Testis (tissue), 3 donors: ENCODE measurements around the gene ARF3. TPM values are rescaled to one million over a fixed set of nuclear protein-coding genes. Genes with fewer than 3 reads are reported as not detected.
A peak's percentile ranks its signal among the peaks of the same experiment; 100 is the strongest.

Source experiments
- DNase-seq: peaks from one replicate; pipeline ENCODE4 v3.0.0-alpha.2; 2019
- H3K27ac ChIP-seq, 2 donors: fragments of 200-600 bp; sonication (generic); one replicate each; pipeline ENCODE4 v1.5.1; 2019
- H3K27me3 ChIP-seq: fragments of 200-600 bp; sonication (generic); one replicate; pipeline ENCODE4 v1.5.1; 2019
- H3K36me3 ChIP-seq: fragments of 200-600 bp; sonication (generic); one replicate; pipeline ENCODE4 v1.5.1; 2017; ENCODE audit warnings: low read depth; ENCODE audit errors: missing control alignments
- H3K4me1 ChIP-seq: fragments of 200-600 bp; sonication (generic); one replicate; pipeline ENCODE4 v1.5.1; 2019
- H3K4me3 ChIP-seq, 2 donors: fragments of 200-600 bp; sonication (generic); one replicate each; pipeline ENCODE4 v1.5.1; 2017 to 2019
- H3K9me3 ChIP-seq: fragments of 200-600 bp; sonication (generic); one replicate; pipeline ENCODE4 v1.5.1; 2017
- CTCF ChIP-seq, 3 experiments: fragments of 450-650 bp in 2 of 3; fragments of 200-600 bp in 1 of 3; sonication (generic) in 1 of 3; IDR thresholded peaks; one replicate each; pipeline ENCODE4 v1.5.1; 2016 to 2019; ENCODE audit warnings: antibody characterized with exemption in 3 of 3, mild to moderate bottlenecking in 2 of 3, moderate library complexity in 1 of 3
- POLR2A ChIP-seq: fragments of 450-650 bp; IDR thresholded peaks from one replicate; pipeline ENCODE4 v1.6.1; 2017; ENCODE audit warnings: antibody characterized with exemption, mild to moderate bottlenecking, moderate library complexity
- WGBS, 2 donors: methylation state at CpG; one replicate each; pipeline ENCODE4 v1.1.5; 2018; 5-methylcytosine and 5-hydroxymethylcytosine counted together
- intact Hi-C: fragments of 100-400 bp; cut with DNase I; formaldehyde crosslinking; loops from one replicate; pipeline ENCODE4 v1.15.1; 2023; ENCODE audit warnings: low total_unique reads
- polyA plus RNA-seq: library from polyadenylated mRNA; stranded (reverse); fragments of 350-450 nt; fragmentation: Illumina TruSeq; extraction: RNeasy Lipid Tissue Mini Kit (QIAGEN cat#74804); gene quantifications from one replicate; pipeline ENCODE4 v1.2.3, GENCODE V29; 2014; ENCODE audit warnings: low read depth, low replicate concordance; ENCODE audit not compliant: insufficient read depth
- total RNA-seq, 2 donors: library from RNA; depleted of rRNA; stranded (reverse); fragments of >200 nt; gene quantifications; one replicate each; pipeline ENCODE4 v1.2.3, GENCODE V29; 2016

Gene ARF3
- total and polyA plus RNA-seq, 3 donors from 2014 or later: 78.3 to 134 (median 92.9) TPM

DNA sequence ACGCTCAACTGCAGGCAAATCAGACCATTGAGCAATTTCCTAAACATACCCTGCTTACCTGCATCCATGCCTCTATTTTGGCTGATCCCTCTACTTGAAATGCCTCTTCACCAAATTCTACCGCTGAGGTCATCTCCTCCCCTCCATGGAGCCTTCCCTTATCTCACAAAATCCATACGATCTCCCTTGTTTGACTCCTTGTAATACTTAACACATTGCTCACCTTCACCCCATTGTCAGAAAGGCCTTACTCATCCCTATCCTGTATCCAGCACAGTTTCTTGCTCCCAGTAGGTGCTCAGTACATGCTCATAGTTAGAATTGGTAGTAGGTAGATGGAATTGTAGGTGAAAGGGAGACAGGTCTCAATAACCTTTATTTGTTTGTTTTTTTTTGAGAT is 36.5 kb upstream of the ARF3 start:
- intact Hi-C loops: no loop called here
- DNase-seq: no peak
- Histone ChIP-seq H3K27me3 (no peaks in the 10 kb centered on the region), H3K36me3 (no peaks in the 10 kb centered on the region), H3K4me3 (no peak overlapping the region), H3K9me3 (no peaks in the 10 kb centered on the region), H3K27ac (no peak overlapping the region), H3K4me1 (peaks cover 9% of the 10 kb centered on the region)
- no peak for TF ChIP-seq POLR2A
- no peak for TF ChIP-seq CTCF (IDR thresholded peaks at IDR 0.05)
- WGBS, 2 donors: 85 to 91% methylated on average over 3 of the region's 3 CpGs

DNA sequence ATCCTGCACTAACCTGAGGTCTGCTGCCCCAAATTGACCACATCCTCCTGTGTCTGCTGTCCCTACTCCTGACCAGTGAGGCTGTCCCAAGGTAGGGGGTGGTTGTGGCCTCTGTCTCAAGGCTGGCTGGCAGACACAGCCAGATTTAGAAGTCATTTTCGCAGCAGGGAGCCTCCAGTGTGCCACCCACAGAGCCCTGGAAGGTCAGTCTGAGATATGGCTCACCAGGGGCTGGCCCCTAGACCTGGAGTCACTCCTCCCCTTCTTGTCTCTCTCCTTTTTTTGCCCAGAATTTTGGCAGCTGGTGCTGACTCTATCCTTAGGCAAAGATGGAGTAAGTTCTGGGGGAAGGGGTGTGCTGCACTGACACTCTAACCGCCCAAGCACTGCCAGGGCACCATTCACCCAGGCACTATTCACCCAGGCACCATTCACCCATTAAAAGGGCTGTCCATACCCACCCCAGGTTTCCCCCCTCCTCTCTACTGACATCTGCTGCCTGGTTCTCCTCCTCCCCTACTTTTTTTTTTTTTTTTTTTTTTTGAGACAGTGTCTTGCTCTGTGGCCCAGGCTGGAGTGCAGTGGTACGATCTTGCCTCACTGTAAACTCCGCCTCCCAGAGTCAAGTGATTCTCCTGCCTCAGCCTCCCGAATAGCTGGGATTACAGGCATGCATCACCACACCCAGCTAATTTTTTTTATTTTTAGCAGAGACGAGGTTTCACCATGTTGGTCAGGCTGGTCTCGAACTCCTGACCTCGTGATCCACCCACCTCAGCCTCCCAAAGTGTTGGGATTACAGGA is 34.2 kb upstream of the ARF3 start:
- no peaks in the 10 kb centered on the region for H3K9me3 ChIP-seq
- intact Hi-C loops: no loop called here
- H3K4me3 ChIP-seq: no peak overlapping the region
- WGBS, 2 donors: 72 to 76% methylated on average over 8 of the region's 8 CpGs
- no peak overlapping the region for H3K27ac ChIP-seq
- DNase-seq: no peak
- no peaks in the 10 kb centered on the region for H3K36me3 ChIP-seq
- H3K27me3 ChIP-seq: no peaks in the 10 kb centered on the region
- no peaks in the 10 kb centered on the region for H3K4me1 ChIP-seq
- TF ChIP-seq POLR2A: no peak
- TF ChIP-seq CTCF (IDR thresholded peaks at IDR 0.05): no peak

- Histone ChIP-seq H3K27me3 (no peaks in the 10 kb centered on the region), H3K36me3 (no peaks in the 10 kb centered on the region), H3K9me3 (no peaks in the 10 kb centered on the region), H3K4me1 (no peaks in the 10 kb centered on the region), H3K4me3 (no peak overlapping the region), H3K27ac (no peak overlapping the region)
- DNase-seq: no peak
- intact Hi-C loops: no loop called here
- TF ChIP-seq POLR2A (no peak), CTCF (IDR thresholded peaks at IDR 0.05) (no peak)
Measured at GRCh38 chr12:48990552-48990951, 33.3 kb upstream of the ARF3 start.

GRCh38 chr12:48988030-48988649 is 30.9 kb upstream of the ARF3 start:
- WGBS, 2 donors: 22 to 31% methylated on average over 9 to 16 of the region's 16 CpGs
- H3K4me1 ChIP-seq: no peaks in the 10 kb centered on the region
- DNase-seq: peak; percentile 86
- no peak overlapping the region for H3K4me3 ChIP-seq
- no peak for TF ChIP-seq POLR2A
- TF ChIP-seq CTCF (IDR thresholded peaks at IDR 0.05): peak; percentile 65 to 92 (median 65)
- no peaks in the 10 kb centered on the region for H3K36me3 ChIP-seq
- no peaks in the 10 kb centered on the region for H3K27me3 ChIP-seq
- no peak overlapping the region for H3K27ac ChIP-seq
- intact Hi-C loops: no loop called here
- H3K9me3 ChIP-seq: no peaks in the 10 kb centered on the region
